OCI-LY1 (cell line): ENCODE results near the gene RPS18.
A peak's percentile ranks its signal among the peaks of the same experiment; 100 is the strongest.

Experiments
- H2AFZ ChIP-seq: fragments of 200-600 bp; sonication (generic), shearing (Covaris generic); 2 replicates; pipeline ENCODE4 v1.6.0; 2014; ENCODE audit warnings: antibody characterized with exemption, mild to moderate bottlenecking, low read length
- H3F3A ChIP-seq: fragments of 200-600 bp; sonication (generic), shearing (Covaris generic); 2 replicates; pipeline ENCODE4 v1.6.0; 2014; ENCODE audit warnings: mild to moderate bottlenecking, antibody characterized with exemption, low read length, moderate library complexity; ENCODE audit not compliant: insufficient read depth
- H3K27ac ChIP-seq: fragments of 200-600 bp; sonication (generic); 2 replicates; pipeline ENCODE4 v1.5.1; 2014; ENCODE audit warnings: low read length, mixed run types, mild to moderate bottlenecking, low read depth; ENCODE audit not compliant: poor library complexity, severe bottlenecking
- H3K27me3 ChIP-seq: fragments of 200-600 bp; sonication (generic); 2 replicates; pipeline ENCODE4 v1.6.0; 2014; ENCODE audit warnings: antibody characterized with exemption, mild to moderate bottlenecking, low read length, moderate library complexity; ENCODE audit not compliant: insufficient read depth
- H3K36me3 ChIP-seq: fragments of 200-600 bp; sonication (generic); 2 replicates; pipeline ENCODE4 v1.6.1; 2014; ENCODE audit warnings: mild to moderate bottlenecking, antibody characterized with exemption, low read length, moderate library complexity, mixed read lengths; ENCODE audit not compliant: insufficient read depth
- H3K4me1 ChIP-seq: fragments of 200-600 bp; sonication (generic); 2 replicates; pipeline ENCODE4 v1.5.1; 2014; ENCODE audit warnings: mild to moderate bottlenecking, low read length, moderate library complexity; ENCODE audit not compliant: insufficient read depth, severe bottlenecking
- H3K4me2 ChIP-seq: fragments of 200-600 bp; sonication (generic), shearing (Covaris generic); 2 replicates; pipeline ENCODE4 v1.6.1; 2014; ENCODE audit warnings: low read length
- H3K4me3 ChIP-seq: fragments of 200-600 bp; sonication (generic); 2 replicates; pipeline ENCODE4 v1.5.1; 2014; ENCODE audit warnings: low read length, low read depth, mild to moderate bottlenecking, mixed read lengths; ENCODE audit not compliant: poor library complexity, severe bottlenecking
- H3K79me2 ChIP-seq: fragments of 200-600 bp; shearing (Covaris generic); 2 replicates; pipeline ENCODE4 v1.6.1; 2016; ENCODE audit warnings: mixed run types, low read length, mixed read lengths; ENCODE audit not compliant: insufficient read depth
- H3K9ac ChIP-seq: fragments of 200-600 bp; sonication (generic), shearing (Covaris generic); 2 replicates; pipeline ENCODE4 v1.6.1; 2014; ENCODE audit warnings: mild to moderate bottlenecking, low read length, mixed read lengths
- H3K9me2 ChIP-seq: fragments of 200-600 bp; sonication (generic), shearing (Covaris generic); 2 replicates; pipeline ENCODE4 v1.6.1; 2014; ENCODE audit warnings: low read depth, mild to moderate bottlenecking, low read length, mixed read lengths
- H3K9me3 ChIP-seq: fragments of 200-600 bp; shearing (Covaris generic); 2 replicates; pipeline ENCODE4 v1.6.1; 2014; ENCODE audit warnings: low read length, mixed read lengths
- H4K20me1 ChIP-seq: fragments of 200-600 bp; sonication (generic), shearing (Covaris generic); 2 replicates; pipeline ENCODE4 v1.6.0; 2016; ENCODE audit warnings: mild to moderate bottlenecking, low read length; ENCODE audit not compliant: insufficient read depth
- CTCF ChIP-seq: fragments of 200-600 bp; sonication (generic), shearing (Covaris generic); IDR thresholded peaks from 2 replicates; pipeline ENCODE4 v1.5.1; 2017; ENCODE audit warnings: mild to moderate bottlenecking, antibody characterized with exemption, low read length, moderate library complexity, mixed read lengths
- EZH2 ChIP-seq: fragments of 200-600 bp; sonication (generic), shearing (Covaris generic); IDR thresholded peaks from 2 replicates; pipeline ENCODE4 v1.8.0; 2017; ENCODE audit warnings: borderline replicate concordance, mixed run types, mild to moderate bottlenecking, antibody characterized with exemption, low read length, moderate library complexity, mixed read lengths

Gene RPS18

GRCh38 chr6:33278810-33279209, 6.9 kb downstream of the RPS18 start:
- Histone ChIP-seq H3K4me1 (peaks cover 44% of the 10 kb centered on the region), H3K27me3 (no peaks in the 10 kb centered on the region), H3K4me2 (no peak overlapping the region), H3K9me3 (no peaks in the 10 kb centered on the region), H3K9me2 (no peaks in the 10 kb centered on the region), H4K20me1 (no peaks in the 10 kb centered on the region), H3K9ac (no peak overlapping the region), H3K4me3 (no peak overlapping the region), H2AFZ (no peak overlapping the region), H3K36me3 (peaks cover 74% of the 10 kb centered on the region), H3K79me2 (peaks cover 12% of the 10 kb centered on the region; the same call in 1 of the 2 replicates), H3K27ac (peak overlapping the region; percentile 87), H3F3A (peaks cover 4% of the 10 kb centered on the region; the same call in 1 of the 2 replicates)
- TF ChIP-seq CTCF: no peak
- no peak for TF ChIP-seq EZH2

GRCh38 chr6:33279257-33279695, 7.4 kb downstream of the RPS18 start:
- no peaks in the 10 kb centered on the region for H3K9me3 ChIP-seq
- peaks cover 74% of the 10 kb centered on the region for H3K36me3 ChIP-seq
- no peaks in the 10 kb centered on the region for H4K20me1 ChIP-seq
- TF ChIP-seq EZH2 (no peak), CTCF (no peak)
- H3K4me1 ChIP-seq: peaks cover 39% of the 10 kb centered on the region
- H3K79me2 ChIP-seq: peaks cover 7% of the 10 kb centered on the region; the same call in 1 of the 2 replicates
- H3K9me2 ChIP-seq: no peaks in the 10 kb centered on the region
- H2AFZ ChIP-seq: no peak overlapping the region
- no peak overlapping the region for H3K4me3 ChIP-seq
- H3K27me3 ChIP-seq: no peaks in the 10 kb centered on the region
- no peak overlapping the region for H3K9ac ChIP-seq
- H3K27ac ChIP-seq: no peak overlapping the region
- H3K4me2 ChIP-seq: no peak overlapping the region
- H3F3A ChIP-seq: peaks cover 4% of the 10 kb centered on the region; the same call in 1 of the 2 replicates

- Histone ChIP-seq H3K4me2 (no peak overlapping the region), H3K36me3 (peaks cover 74% of the 10 kb centered on the region), H2AFZ (no peak overlapping the region), H3F3A (no peaks in the 10 kb centered on the region; the same call in 1 of the 2 replicates), H3K4me1 (peaks cover 32% of the 10 kb centered on the region), H3K9me3 (no peaks in the 10 kb centered on the region), H4K20me1 (no peaks in the 10 kb centered on the region), H3K9ac (no peak overlapping the region), H3K27me3 (no peaks in the 10 kb centered on the region), H3K9me2 (no peaks in the 10 kb centered on the region), H3K79me2 (no peaks in the 10 kb centered on the region), H3K27ac (no peak overlapping the region), H3K4me3 (no peak overlapping the region)
- TF ChIP-seq EZH2: no peak
- TF ChIP-seq CTCF: peak; percentile 49
These were observed 8.2 kb downstream of the RPS18 start for GRCh38 chr6:33279971-33280511.
